Measurements from ENCODE around the gene ATXN7L1. TPM values are rescaled to one million over a fixed set of nuclear protein-coding genes. Genes with fewer than 3 reads are reported as not detected.
"Not testable (repeated sequence)": the region's sequence is repeated elsewhere in the genome, so short reads cannot be mapped to it uniquely, and the experiment has no call there.

The ATXN7L1 gene
- total RNA-seq, 1 donor from 2014 or later, result 12.6 TPM

DNA sequence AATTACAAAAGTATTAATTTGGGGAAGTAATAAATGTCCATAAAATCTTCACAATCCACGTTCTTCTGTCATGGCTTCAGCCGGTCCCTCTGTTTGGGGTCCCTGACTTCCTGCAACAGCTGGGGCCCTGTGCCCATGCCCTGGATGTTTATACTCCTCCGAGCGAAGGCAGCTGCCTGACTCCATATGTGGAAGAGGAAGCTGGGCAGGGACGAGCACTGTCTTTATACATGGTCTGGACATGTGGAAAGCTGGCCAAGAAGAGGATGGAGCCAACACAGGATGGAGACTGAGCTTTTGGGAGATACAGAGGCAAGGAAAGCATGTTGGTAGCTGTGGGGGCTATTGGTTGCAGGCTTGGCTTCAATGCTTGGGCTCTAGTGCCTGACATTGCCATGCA lies 178.6 kb downstream of the ATXN7L1 start:
- Mint-ChIP-seq H3K27me3 (ENCODE audit: unreplicated experiment) (no peaks in the 10 kb centered on the region), H3K4me3 (ENCODE audit: unreplicated experiment) (no peak overlapping the region), H3K27ac (ENCODE audit: unreplicated experiment) (no peak overlapping the region), H3K36me3 (ENCODE audit: unreplicated experiment) (peaks cover 6% of the 10 kb centered on the region), H3K4me1 (ENCODE audit: unreplicated experiment) (no peaks in the 10 kb centered on the region), H3K9me3 (ENCODE audit: unreplicated experiment) (peaks cover 11% of the 10 kb centered on the region)
- TF ChIP-seq, protein P1, sequence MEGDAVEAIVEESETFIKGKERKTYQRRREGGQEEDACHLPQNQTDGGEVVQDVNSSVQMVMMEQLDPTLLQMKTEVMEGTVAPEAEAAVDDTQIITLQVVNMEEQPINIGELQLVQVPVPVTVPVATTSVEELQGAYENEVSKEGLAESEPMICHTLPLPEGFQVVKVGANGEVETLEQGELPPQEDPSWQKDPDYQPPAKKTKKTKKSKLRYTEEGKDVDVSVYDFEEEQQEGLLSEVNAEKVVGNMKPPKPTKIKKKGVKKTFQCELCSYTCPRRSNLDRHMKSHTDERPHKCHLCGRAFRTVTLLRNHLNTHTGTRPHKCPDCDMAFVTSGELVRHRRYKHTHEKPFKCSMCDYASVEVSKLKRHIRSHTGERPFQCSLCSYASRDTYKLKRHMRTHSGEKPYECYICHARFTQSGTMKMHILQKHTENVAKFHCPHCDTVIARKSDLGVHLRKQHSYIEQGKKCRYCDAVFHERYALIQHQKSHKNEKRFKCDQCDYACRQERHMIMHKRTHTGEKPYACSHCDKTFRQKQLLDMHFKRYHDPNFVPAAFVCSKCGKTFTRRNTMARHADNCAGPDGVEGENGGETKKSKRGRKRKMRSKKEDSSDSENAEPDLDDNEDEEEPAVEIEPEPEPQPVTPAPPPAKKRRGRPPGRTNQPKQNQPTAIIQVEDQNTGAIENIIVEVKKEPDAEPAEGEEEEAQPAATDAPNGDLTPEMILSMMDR (IDR thresholded peaks at IDR 0.05), result no peak
- no peak for DNase-seq (ENCODE audit: extremely low spot score, unreplicated experiment)

DNA sequence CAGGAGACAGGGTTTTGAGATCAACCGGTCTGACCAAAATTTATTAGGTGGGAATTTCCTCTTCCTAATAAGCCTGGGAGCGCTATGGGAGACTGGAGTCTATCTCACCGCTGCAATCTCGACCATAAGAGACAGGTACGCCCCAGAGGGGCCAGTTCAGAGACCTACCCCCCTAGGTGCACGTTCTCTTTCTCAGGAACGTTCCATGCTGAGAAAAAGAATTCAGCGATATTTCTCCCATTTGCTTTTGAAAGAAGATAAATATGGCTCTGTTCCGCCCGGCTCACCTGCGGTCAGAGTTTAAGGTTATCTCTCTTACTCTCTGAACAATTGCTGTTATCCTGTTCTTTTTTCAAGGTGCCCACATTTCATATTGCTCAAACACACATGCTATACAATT lies 179.2 kb downstream of the ATXN7L1 start:
- peaks cover 11% of the 10 kb centered on the region for H3K9me3 Mint-ChIP-seq (ENCODE audit: unreplicated experiment)
- DNase-seq (ENCODE audit: extremely low spot score, unreplicated experiment); H3K27me3 Mint-ChIP-seq (ENCODE audit: unreplicated experiment); H3K4me3 Mint-ChIP-seq (ENCODE audit: unreplicated experiment); H3K4me1 Mint-ChIP-seq (ENCODE audit: unreplicated experiment); H3K36me3 Mint-ChIP-seq (ENCODE audit: unreplicated experiment); H3K27ac Mint-ChIP-seq (ENCODE audit: unreplicated experiment): not testable (repeated sequence)

DNA sequence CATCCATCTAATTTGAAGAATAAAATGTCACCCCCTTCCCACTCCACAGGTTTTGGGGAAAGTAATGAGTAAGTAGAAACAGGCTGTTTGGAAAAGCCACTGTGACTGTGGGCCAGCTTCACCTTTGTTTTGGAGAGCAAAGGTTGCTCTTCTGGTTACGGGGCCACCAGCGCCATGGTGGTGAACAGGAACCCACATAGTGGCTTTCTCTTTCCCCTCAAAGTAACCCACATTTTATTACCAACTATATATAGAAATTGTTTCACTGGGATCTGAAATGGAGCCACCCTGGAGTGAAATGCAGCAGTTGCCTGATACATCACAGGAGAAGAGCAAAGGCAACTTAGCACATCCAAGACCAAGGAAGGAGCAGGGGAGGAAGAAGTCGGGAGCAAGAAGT lies 182.8 kb downstream of the ATXN7L1 start:
- H3K4me1 Mint-ChIP-seq (ENCODE audit: unreplicated experiment), result peaks cover 18% of the 10 kb centered on the region

DNA sequence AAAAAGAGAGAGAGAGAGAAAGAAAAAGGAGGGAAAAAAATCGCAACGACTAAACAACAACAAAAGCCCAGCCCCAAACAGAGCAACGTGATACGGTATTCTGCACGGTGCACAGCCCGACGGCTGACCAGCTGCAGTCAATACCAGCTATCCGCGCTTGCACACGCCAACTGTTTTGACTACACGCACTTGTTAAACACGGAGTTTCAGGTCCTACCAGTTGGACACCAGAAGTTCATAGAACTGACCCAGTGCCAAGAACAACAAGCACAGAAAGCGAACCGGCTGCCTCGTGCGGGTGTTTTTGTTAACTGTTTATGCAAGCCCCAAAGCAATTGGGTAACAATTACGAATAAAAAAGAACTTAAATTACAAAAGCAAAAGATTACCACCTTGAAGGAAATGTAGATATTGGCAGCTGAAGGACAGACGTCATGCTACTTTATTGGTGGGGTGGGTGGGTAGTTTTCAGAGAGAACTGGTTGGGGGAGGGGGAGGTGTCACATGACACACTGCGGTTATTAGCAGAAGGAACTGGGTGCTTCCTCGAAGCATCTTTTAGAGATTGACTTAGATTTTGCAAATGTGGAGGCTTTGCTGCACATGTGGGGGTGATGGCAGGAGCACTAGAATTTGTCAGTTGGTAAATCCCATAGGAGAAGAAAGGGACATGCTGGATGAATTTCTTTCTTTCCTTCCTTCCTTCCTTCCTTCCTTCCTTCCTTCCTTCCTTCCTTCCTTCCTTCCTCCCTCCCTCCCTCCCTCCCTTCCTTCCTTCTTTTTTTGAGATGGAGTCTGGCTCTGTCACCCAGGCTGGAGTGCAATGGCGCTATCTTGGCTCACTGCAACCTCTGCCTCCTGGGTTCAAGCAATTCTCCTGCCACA lies 184.5 kb downstream of the ATXN7L1 start:
- Mint-ChIP-seq H3K4me1 (ENCODE audit: unreplicated experiment) (peaks cover 18% of the 10 kb centered on the region), H3K4me3 (ENCODE audit: unreplicated experiment) (peak overlapping the region; percentile 79), H3K27ac (ENCODE audit: unreplicated experiment) (peak overlapping the region; percentile 52)

More for the DNA sequence above, 182.8 kb downstream of the ATXN7L1 start:
- peaks cover 11% of the 10 kb centered on the region for H3K9me3 Mint-ChIP-seq (ENCODE audit: unreplicated experiment)
- peaks cover 6% of the 10 kb centered on the region for H3K36me3 Mint-ChIP-seq (ENCODE audit: unreplicated experiment)
- no peak overlapping the region for H3K27ac Mint-ChIP-seq (ENCODE audit: unreplicated experiment)
- no peaks in the 10 kb centered on the region for H3K27me3 Mint-ChIP-seq (ENCODE audit: unreplicated experiment)
- TF ChIP-seq, protein P1 (IDR thresholded peaks at IDR 0.05), result no peak
- H3K4me3 Mint-ChIP-seq (ENCODE audit: unreplicated experiment), result no peak overlapping the region
- no peak for DNase-seq (ENCODE audit: extremely low spot score, unreplicated experiment)

DNA sequence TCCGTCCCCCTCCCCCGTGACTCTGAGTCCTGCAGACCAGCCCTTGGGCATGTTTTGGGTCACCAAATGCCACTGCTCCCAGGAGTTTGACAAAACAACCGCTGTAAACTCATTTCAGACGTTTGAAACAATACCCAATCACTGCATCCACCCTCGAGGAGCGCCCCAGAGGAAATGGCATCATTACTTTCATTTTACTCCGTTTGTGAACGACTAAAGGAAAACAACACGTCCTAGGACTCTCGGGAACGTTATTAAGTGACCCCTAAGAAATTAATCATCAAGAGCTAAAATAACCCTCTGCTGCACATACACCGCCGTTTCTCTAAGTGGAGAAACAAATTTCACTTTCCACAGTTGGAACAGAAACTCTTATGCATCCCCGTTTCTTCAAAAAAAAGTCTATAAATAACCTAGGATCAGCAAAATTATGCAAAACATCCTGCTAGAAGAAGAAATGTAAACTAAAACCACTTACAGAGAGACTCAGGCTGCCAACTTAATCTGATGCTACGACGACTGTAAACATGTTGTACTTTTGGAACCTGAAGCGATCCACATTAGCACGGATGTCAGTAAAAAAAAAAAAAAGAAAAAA lies 185.2 kb downstream of the ATXN7L1 start:
- no peak for DNase-seq (ENCODE audit: extremely low spot score, unreplicated experiment)
- H3K4me3 Mint-ChIP-seq (ENCODE audit: unreplicated experiment), result peak overlapping the region; percentile 79

More for the DNA sequence above, 184.5 kb downstream of the ATXN7L1 start:
- Mint-ChIP-seq H3K9me3 (ENCODE audit: unreplicated experiment) (peaks cover 4% of the 10 kb centered on the region), H3K27me3 (ENCODE audit: unreplicated experiment) (no peaks in the 10 kb centered on the region), H3K36me3 (ENCODE audit: unreplicated experiment) (peaks cover 8% of the 10 kb centered on the region)
- DNase-seq (ENCODE audit: extremely low spot score, unreplicated experiment), result no peak
- TF ChIP-seq, protein P1 (IDR thresholded peaks at IDR 0.05), result no peak

More for the DNA sequence above, 185.2 kb downstream of the ATXN7L1 start:
- Mint-ChIP-seq H3K36me3 (ENCODE audit: unreplicated experiment) (peaks cover 5% of the 10 kb centered on the region), H3K27ac (ENCODE audit: unreplicated experiment) (peak overlapping the region; percentile 52), H3K9me3 (ENCODE audit: unreplicated experiment) (no peaks in the 10 kb centered on the region), H3K27me3 (ENCODE audit: unreplicated experiment) (no peaks in the 10 kb centered on the region), H3K4me1 (ENCODE audit: unreplicated experiment) (peaks cover 18% of the 10 kb centered on the region)
- TF ChIP-seq, protein P1 (IDR thresholded peaks at IDR 0.05), result no peak
